HG02588 (cell line): ENCODE results near the gene APLNR.

Experiments used
- ATAC-seq: cut with Tn5 transposase; IDR thresholded peaks from one replicate; pipeline ENCODE4 v1.9.1; 2021; ENCODE audit warnings: mild to moderate bottlenecking, moderate library complexity; ENCODE audit not compliant: unreplicated experiment

The APLNR gene

DNA sequence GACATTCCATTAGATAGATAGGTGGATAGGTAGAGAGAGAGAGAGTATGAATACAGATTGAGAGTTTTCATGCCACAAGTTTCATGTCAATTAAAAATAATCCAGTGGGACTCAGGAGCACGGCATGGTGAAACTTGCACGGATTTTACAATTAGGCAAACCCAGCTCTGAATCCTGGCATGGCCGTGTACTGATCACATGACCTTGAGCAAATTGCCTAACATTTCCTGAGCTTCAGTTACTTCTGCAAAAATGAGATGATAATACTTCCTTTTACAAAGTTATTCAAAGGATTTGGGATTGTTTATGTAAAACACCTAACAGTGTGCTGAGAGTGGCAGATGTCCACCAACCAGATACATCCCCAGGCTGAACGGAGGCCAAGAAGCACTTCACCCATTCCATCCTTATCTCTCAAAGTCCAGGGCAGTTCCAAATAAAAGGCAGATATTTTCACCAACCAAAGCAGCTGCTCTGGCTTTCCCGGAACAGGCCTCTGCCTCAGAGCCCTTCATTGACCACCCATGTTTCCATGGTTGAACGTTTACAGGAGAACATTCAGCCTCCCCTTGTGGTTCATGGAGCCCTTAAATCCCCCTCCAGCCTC is 17.9 kb downstream of the APLNR start:
- ATAC-seq: no peak

- no peak for ATAC-seq
Measured at GRCh38 chr11:57217053-57217452, 20.0 kb downstream of the APLNR start.

GRCh38 chr11:57216463-57216862 is 20.6 kb downstream of the APLNR start:
- no peak for ATAC-seq

DNA sequence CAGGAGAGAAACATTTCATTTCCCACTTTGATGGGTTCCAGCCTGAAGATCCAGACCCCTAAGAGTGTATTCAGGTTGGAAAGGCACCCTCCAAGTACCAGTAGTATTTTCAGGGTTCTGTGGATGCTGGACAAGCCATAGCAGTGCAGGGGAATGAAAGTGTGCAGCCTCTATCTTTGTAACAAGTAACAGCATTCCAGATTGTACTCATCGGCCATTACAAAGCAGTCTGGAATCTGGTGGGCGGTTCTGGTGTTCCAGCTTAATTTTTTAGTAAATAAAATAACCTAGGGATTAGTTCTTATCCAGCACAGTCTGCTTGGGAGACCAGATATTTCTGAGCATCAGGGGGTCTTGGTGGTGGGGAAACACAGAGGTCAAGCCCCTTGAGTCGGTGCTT is 22.6 kb downstream of the APLNR start:
- no peak for ATAC-seq

- ATAC-seq: no peak
Measured at GRCh38 chr11:57214098-57214417, 23.0 kb downstream of the APLNR start.

- no peak for ATAC-seq
Measured at GRCh38 chr11:57213342-57214097, 23.5 kb downstream of the APLNR start.

- ATAC-seq: no peak
Measured at GRCh38 chr11:57210781-57211180, 26.3 kb downstream of the APLNR start.

DNA sequence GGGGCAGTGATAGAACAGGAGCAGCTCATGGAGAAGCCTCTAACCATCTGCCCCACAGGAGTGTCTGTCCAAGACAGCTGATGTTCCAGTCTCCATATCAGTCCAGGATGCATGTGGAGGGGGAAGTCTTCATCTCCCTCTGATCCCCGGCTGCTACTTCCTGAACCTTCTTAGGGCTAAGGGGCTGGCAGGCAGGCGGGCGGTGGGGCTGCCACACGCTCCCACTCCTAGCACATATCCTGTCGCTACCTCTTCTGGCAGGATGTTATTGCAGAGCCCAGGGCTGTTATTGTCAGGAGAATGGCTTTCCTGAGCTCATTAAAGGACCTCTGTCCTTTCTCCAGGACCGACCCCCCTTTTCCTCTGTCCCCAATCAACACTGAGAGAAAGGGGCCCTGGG is 29.9 kb downstream of the APLNR start:
- no peak for ATAC-seq

DNA sequence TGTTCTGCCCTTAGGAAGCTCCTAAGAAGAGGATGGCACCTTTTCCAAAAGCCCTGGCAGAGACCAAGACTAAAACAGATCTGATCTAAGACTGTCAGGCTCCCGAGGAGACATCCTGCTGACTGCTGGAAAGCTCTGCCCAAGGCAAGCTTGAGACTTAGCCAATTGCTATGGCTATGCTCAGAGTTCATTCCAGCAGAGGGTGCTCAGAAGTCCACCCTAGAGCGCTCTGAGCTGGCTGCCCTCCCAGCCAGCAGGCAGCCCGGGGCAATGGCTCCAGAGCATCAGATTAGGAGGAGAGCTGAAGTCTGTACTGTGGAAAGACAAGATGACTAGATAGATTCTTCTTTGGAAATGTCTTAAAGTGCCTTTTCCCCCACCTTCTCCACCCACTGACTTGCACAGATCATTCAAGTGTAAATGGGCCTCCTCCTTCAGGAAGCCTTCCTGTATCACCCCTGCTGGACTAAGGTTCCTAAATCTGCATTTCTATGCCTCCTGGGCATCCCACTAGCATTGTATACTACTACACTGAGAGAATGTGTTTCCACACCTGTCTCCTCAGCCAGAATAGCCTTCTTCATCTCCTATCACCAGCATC is 31.9 kb downstream of the APLNR start:
- no peak for ATAC-seq

GRCh38 chr11:57203882-57204480 is 33.1 kb downstream of the APLNR start:
- no peak for ATAC-seq

- no peak for ATAC-seq
Measured at GRCh38 chr11:57203359-57203758, 33.7 kb downstream of the APLNR start.

GRCh38 chr11:57202281-57202680 is 34.8 kb downstream of the APLNR start:
- no peak for ATAC-seq

DNA sequence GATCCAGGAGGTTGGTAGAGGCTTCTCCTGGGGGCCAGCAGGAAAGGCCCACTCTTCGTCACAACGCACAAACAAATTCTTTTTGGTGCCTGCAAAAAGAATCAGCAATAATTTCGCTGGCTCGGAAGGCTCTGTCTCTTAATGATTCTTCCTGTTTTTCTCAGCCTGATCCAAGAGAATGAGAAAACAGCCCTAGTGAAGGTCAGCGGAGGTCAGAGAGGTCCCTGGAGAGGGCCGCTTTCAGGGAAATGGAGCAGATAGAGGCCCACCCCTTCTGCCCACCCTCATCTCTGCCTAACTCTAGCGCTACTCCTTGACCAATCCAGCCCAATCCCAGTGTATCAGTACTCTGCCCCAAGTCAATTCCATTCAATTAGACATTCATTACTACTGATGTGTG is 36.1 kb downstream of the APLNR start:
- no peak for ATAC-seq

GRCh38 chr11:57199330-57199729 is 37.7 kb downstream of the APLNR start:
- no peak for ATAC-seq

DNA sequence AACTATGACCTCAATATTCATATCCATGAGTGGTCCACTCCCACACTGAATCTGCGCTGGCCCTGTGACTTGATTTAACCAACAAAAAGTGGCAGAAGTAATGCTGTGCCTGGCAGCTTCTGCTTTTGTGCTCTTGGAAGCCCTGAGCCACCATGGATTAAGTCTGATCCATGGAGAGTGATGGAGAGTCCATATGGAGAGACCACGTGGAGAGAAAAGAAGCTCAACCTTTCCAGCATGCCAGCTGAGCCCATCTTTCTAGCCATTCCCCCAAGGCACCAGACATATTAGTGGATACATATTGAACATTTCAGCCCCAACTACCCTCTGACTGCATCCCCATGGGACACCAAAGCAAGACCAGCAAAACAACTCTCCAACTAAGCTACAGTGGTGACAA is 39.3 kb downstream of the APLNR start:
- ATAC-seq: no peak

DNA sequence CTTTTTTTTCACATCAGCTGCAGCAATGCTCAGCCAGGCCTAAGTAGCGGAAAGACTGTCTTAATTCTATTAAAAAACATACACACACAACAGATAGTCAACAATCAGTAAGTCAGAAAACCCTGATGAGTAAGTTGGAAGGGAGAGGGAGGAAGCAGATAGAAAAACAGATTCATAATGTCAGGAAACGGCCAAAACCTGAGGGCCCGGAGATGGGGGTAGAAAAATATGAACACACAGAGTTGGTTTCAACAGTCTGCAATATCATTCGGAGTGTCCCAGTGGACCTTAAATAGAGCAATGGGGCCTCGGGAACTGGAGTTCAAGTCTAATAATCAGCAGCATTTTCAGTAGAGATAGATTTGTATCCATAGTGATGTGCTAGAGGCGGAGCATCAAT is 40.5 kb downstream of the APLNR start:
- no peak for ATAC-seq

DNA sequence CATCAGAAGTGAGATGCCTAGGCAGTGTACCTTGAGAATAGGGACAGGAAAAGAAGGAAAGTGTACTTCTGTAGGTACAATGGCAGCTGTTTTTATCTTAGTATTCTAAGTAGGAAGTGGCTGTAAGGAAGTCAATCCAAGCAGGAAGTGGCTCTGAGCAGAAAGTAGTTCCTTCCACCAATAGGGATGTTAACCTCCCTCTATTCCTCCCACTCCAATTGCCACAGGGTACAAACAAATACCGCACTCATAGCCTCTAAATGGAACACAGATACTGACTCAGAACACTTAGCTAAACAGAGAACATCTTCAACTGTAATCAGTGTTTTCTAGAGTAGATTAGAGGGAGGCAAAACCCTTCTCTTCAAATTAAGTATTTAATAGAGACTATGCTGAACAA is 44.7 kb downstream of the APLNR start:
- ATAC-seq: no peak

DNA sequence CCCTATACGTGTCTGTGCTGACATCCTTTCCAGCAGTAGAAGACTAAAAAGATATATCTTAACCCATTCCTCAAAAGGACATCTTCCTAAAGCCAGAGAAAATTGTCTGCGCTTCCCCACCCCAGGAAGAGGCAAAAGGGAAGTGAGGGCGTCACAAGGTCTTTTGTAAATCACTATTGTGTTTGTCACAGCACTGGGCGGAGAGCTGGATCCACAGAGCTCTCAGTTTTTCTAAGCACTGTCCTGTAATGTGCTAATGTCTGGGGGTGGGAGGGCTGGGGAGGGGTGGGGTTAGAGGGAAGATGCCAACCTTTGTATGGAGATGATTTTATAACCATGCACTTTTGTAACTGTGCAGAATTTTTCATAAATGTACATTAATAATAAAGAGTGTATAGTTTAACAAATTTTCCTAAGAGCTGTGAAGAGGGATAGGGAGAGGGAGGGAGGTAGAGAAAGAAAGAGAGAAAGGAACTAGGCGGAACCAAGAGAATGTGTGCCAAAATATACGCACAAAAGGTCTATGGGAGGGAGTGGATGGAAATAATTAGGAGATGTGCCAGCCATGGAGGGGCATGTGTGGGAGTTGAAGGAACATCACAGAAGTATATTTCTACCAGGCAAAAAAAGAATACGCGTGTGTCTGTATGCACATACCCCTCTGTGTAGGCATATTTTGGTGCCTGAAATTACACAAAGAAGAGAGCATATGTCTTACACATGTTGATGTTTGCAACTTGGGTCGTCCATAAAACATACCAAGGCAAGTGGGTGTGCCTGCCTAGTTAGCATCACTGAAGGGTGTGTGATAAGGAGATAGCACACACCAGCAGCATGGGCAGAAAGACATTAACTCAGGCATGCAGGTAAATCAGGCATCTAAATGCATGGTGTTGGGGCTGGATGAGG is 45.5 kb downstream of the APLNR start:
- ATAC-seq: no peak

- no peak for ATAC-seq
Measured at GRCh38 chr11:57190548-57190947, 46.5 kb downstream of the APLNR start.
